HG02759 (cell line): Measurements from ENCODE around the gene ACSL4.
"Not testable (repeated sequence)": the region's sequence is repeated elsewhere in the genome, so short reads cannot be mapped to it uniquely, and the experiment has no call there.

Source experiments
- ATAC-seq: cut with Tn5 transposase; IDR thresholded peaks from one replicate; pipeline ENCODE4 v1.9.1; 2021; ENCODE audit warnings: mild to moderate bottlenecking, moderate library complexity; ENCODE audit not compliant: unreplicated experiment

Gene ACSL4

DNA sequence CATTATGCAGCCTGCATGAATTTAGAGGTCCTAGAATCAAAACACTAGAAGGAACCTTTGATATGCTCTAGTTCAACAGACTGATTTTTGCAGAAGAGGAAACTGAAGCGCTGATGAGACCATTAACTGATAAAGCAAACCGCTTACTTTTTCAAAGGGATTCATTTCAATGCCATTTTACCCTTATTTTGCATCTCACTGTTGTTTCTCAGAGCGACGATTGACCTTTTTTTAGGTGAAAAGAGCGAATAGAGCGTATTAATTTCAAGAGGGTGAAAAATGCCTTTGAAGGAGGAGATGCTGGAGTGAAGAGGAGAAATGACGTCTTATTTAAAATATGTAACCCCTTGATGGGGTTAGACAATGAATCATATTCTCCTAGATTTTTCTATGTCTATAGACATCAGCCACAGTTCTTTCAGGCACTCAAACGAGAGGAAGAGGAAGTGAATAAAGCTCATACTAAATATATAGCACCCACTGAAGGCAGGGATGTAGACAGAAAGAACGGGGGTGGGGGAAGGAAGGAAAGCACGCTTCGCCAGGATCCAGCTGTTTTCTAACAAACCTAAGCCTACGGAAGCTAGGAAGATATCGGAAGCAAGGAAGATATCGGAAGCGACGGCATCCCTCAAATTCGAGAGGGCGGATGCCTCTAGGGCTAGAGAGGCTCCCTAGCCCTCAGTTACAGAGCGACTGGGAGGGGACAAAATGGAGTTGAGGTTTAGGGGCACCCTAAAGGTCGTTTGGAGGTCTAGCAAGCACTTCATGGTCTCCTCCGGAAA lies 848 bp downstream of the ACSL4 start:
- ATAC-seq: peak; percentile 27

DNA sequence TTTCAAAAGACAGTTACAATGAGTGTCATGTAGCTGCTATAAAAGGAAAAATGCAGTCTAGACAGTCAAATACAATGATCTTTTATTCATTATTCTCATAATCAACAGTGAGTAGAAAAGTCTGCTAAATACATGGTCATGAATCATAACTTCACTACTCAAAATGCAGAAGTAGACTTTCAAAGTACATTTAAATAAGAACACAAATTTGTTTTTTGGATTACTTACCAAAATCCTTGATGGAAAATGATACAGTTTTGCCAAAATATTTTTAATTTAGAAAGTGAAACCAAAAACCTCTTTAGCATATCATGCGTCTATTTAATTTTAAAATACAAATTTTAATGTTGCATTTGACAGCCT lies 4.9 kb downstream of the ACSL4 start:
- ATAC-seq: no peak

DNA sequence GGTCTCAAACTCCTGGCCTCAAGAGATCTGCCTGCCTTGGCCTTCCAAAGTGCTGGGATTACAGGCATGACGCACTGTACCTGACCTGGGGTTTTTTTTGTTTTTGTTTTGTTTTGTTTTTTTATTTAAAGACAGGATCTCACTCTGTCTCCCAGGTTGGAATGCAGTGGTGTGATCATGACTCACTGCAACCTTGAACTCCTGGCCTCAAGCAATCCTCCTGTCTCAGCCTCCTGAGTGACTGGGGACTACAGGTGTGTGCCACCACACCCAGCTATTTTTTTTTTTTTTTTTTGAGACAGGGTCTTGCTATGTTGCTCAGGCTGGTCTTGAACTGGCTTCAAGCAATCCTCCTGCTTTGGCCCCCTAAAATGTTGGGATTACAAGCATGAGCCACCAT lies 8.1 kb downstream of the ACSL4 start:
- not testable (repeated sequence) for ATAC-seq

DNA sequence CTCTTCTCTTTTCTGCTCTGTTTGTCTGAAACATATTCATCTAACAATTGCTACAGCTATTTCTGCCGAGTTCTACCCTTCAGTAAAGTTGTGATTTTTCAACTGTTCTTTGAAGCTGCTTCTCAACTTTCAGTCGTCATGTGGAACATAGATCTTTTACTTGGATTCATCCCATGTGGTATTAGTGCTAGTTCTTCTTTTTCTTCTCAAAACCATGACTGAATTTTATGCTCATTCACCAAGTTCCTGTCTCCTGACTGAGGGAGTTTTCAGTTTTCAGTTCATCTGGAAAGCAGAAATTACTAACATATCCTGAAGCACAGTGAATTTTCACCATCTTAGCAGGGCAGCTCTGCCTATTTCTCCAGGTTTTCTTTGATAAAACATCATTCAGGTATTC lies 12.1 kb downstream of the ACSL4 start:
- ATAC-seq: no peak

DNA sequence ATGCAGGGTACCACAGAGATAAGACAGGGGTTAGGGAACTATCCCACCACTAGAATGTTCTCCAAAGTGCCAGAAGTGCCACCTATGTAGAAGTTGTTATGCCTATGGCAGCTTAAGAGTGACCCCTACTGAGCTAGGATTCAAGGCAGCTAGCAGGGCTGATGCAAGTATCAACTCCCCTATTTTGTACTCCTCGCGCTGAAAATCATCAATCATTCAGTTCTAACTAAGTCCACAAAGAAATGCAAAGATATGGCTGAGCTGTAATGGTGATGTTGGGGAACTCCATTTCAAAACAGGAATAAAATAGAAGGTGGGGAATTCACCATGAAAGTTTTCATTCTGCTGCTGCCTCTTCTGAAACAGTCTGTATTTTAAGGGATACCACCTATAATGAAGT lies 13.8 kb downstream of the ACSL4 start:
- ATAC-seq: peak; percentile 54

DNA sequence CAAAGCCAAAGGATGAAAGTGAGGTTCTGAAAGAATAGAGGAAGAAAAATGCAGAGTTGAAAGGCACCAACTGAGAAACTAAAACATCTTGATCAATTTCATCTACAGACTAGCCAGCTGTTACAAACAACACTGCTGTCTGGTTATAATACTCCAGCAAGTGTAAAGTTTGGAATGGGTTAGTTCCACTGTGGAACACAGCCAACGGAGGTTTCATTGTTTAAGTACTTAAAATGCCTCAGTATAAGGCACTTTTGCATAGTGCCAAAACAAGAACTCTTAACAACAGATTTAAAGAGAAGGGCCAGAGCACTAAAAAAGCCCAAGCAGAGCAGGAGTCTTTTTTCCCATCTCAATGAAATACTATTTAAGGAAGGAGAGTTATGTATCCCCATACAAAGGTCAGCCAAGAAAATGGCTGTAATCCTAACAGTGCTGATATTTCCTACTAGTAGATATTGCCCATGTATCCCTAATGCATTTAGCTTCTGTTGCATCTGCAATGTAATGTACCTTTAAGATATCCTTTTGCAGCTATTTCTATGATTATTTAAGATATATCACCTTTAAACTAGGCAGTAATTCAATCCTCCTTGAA lies 16.5 kb downstream of the ACSL4 start:
- ATAC-seq: no peak

DNA sequence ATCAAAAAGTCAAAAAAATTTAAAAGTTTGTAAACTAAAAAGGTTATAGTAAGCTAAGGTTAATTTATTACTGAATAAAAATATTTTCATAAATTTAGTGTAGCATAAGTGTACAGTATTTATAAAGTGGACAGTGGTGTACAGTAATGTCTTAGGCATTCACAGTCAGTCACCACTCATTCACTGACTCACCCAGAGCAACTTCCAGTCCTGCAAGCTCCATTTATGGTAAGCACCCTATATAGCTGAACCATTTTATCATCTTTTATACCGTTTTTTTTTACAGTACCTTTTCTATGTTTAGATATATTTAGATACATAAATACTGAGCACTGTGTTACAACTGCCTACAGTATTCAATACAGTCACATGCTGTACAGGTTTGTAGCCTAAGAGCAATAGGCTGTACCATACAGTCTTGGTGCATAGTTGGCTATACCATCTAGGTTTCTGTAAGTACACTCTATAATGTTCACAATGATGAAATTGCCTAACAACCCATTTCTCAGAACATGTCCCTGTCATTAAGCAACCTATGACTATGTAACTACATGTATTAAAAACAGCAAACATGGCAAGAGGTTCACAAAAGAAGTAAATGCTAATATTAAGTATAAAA lies 18.6 kb downstream of the ACSL4 start:
- no peak for ATAC-seq

DNA sequence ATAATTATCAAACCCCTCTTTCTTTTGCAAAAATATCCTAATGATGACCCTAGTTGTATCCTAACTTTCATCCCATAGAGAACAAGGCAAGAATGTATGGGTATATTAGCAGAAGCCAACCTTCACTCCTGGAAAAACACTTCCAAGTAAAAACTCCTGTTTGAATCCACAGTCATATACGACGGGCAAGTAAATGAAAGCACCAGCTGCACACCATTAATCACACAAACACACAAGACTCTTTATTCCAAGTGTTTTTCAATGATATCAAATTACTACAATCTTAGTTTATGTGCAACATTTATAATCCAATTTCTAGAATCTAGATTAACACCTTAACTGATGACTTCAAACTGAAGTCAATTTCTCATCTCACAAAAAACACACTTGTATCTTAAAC lies 22.9 kb downstream of the ACSL4 start:
- no peak for ATAC-seq

DNA sequence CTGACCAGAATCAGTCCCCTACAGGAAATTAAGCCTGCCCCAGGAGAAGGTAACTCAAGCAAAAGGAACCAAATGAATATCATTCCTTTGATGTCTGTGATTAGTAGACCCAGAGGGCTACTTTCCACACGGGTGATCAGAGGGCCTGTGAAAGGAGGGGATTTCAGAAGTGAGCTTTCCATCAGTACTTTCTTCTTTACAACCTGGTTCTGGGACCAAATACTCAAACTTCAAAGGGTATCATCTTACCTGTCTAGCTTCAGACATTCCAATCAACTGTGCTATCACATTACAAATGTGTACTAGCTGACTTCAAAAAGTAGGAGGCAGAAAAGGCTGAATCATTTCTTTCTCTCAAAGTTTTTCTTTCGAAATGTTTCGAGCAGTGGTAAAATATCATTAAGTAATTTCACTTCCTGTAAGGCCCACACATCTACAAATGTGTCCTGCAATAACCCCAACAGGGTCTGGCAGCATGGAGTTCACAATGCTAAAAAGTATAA lies 23.9 kb downstream of the ACSL4 start:
- ATAC-seq: peak; percentile 73

DNA sequence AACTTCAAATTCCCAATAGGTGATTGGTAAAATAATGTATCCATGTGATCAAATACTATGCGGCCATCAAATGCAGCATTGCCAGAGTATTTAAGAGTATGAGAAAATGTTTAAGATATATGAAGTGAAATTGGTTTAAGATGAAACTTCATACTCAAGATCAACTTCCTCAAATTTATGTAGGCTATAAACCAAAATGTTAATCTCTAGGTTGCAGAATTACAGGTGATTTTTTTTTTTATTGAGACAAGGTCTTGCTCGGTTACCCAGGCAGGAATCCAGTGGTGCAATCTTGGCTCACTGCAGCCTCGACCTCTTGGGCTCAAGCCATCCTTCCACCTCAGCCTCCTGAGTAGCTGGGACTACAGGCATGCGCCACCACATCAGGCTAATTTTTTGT lies 25.3 kb downstream of the ACSL4 start:
- no peak for ATAC-seq

DNA sequence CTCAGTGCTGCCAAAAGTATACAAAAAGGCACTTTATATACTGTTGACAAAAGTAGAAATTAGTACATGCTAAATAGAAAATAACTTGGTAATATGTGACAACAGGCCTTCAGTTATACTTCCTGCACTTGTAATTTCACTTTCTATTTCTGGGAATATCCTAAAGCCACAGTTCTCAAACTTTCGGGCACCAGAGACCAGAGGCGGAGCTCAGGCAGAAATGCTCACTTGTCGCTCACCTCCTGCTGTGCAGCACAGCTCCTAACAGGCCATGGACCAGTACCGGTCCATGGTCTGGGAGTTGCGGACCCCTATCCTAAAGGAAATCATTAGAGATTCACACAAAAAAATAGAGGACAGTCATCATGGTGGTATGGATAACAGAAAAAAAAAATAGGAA lies 25.7 kb downstream of the ACSL4 start:
- no peak for ATAC-seq

DNA sequence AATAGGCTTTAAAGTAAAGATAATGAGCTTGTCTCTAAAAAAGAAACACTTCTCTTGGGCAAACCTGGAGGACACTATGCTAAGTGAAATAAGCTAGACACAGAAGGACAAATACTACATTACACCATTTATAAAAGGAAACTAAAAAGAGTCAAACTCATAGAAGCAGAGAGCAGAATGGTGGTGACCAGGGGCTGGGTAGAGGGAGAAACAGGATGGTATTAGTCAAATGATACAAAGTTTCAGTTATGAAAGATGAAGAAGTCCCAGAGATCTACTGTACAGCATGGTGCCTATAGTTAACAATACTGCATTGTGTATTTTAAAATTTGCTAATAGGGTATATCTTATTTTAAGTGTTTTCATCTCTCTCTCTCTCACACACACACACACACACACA lies 28.5 kb downstream of the ACSL4 start:
- ATAC-seq: peak; percentile 63

DNA sequence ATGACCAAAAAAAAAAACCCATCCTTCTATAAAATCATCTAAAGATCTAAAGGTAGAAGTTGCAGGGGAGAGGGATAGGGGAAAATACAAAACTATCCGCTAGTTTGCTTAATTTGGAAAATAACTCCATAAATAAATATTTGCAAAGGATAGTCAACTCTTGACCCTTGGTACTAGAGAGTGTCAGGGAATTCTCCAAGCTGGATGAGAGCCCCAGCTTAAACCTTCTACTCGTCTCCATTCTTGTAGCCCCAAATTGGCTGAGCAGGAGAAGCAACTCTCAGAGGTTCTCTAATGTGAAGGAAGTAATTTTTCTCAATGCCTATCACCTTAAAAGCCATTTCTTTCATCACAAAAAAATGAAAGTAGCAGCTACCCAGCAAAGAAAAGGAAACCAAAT lies 35.2 kb downstream of the ACSL4 start:
- ATAC-seq: no peak

DNA sequence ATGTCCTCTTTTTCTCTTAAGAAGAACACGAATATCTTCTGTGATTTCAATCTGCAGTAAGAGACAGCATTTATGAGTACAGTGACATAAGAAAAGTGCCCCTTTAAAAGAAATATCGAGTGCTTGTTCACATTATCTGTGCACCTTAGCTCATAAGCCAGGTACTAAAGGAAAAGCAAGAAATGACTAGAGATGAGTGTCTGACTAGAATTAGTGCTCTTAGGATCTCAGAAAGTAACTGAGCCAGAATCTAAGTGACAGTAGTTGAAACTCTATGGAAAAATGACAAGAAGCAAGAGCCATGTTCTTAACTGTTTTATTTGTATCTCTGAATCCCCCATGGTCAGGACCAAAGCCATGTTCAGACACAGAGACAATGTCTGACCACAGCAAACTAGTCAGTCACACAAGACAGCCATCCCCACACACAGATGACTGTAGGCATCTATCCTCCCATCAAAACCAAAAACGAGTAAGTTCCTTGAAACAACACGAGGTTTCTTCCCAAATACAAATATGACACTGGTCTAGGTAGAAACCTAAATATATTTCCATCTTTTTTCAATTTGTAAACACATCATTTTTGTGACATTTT lies 36.8 kb downstream of the ACSL4 start:
- peak; percentile 49 for ATAC-seq

DNA sequence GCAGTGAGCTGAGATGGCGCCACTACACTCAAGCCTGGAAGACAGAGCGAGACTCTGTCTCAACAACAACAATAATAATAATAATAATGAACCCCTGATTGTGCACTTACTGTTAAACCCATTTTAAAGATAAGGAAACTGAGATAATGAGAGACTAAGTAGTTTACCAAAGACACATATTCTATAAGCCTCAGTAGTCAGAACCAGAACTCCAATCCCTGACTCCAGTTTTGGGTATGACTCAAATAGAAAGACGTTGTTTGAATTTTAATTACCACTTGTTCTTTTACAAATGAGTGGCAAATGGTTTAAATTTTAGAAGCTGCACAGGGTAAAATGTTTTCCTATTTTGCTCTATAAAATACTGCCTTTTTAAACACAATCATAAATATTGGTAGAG lies 37.4 kb downstream of the ACSL4 start:
- no peak for ATAC-seq

DNA sequence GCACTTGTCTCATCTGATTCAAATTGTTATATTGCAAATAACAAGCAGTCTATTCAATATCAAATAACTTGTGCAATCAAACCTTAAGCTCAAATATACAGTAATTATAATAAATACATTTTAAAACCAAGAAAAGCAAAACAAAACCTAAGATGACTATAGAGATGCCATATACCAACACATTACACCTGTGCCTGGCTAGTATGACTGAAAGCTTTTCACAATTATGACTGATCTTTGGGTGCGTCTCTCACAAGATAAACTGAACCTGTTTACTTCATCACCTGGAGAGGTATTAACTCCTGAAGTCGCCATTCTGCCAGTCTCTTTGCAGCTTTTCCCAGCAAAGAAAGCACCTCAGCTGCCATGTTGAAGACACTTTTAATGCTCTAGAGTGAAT lies 41.3 kb downstream of the ACSL4 start:
- no peak for ATAC-seq

DNA sequence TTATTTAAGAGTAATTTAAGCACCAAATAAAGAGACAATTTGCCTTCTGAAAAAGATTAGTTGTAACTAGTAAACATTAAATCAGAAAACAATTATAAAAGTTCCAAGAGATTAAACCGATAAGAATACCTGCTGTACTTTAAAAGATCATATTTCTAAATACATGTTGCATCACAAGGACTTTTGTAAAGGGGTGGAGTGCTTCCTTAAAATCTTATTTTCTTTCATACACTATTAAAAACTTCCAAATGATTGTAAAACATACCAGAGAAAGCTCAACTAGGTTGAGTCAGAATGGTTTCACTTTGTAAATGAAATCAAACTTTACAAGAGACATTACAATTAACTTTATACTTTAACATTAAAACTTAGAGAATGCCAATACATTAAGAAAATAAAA lies 41.8 kb downstream of the ACSL4 start:
- no peak for ATAC-seq

DNA sequence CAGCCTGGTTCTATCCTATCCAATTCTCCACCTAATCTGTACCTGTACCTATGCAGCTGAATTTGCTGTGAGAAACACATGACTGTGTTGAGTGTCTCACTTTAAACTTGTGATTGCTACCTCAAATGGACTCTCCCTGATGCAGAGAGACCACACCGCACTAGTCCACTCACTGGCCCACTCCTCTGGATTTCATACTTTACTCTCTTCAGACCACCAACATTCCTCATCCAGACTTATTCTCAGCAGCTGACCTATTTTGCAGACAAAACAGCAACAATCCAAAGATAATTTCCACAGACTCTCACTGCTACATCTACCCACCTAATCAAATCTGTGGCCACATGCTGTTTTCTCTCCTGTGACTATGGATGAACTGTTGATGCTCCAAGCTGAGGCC lies 45.2 kb downstream of the ACSL4 start:
- no peak for ATAC-seq

DNA sequence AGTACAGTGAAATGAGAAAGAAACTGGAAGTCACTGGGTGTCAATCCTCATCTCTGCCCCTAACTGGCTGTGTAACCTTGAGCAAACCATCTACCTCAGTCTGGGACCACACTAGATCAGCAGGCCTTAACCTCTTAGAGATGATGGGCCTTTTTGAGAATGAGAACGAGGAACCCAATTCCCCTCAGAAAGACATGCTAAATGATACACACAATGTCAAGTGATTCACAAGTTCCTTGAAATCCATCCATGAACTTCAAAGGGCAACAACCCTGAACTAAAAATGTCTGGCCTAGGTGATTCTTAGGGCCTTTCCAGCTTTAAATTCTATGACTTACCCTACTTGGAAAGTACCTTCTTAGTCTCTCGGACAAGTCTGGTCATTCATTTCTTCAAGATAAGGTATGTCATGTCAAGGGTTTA lies 47.4 kb downstream of the ACSL4 start:
- ATAC-seq: peak; percentile 72

DNA sequence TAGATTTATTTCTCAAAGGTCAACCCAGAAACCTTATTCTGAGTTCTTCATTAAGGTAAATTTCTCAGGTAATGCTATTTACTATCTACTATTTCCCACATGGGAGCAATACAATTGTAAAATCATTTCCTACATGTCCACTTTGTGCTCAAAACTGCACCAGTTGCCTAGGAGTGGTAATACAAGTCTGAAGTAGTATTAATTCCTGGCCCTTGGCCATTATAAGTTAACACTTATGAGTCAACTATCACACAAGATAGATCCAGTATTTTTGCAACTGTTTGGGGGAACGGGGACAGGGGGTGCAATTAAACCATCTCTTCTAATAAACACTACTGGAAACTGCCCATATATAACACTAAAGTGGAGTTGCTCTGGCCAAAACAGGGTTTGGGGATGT lies 48.9 kb downstream of the ACSL4 start:
- ATAC-seq: no peak

DNA sequence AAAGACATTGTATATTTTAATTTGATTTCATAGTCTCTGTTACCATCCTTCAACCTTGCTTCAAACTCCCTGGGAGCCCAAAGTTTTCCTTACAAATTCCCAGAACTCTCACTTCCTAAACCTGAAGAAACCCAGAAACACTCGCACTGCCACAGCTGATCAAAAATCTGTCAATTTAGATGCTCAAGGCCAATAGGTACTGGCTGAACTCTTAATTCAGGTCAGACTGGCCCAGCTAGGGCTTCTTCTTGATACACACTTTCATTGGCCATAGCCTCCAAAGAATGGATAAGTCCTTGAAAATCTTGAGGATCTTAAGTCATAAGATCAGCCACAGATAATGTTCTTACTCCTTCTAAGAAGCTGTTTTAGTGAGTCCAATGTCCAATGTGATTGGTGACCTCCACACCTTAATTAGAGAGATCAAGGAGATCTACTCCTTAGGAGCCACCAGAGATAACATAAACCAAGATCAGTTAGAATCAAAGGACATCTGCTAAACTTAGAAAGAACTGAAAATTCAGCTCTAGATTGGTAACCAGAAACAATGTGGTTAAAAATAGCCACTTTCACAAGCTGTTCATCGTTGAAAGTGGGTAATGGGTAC lies 51.5 kb downstream of the ACSL4 start:
- ATAC-seq: no peak
